HG03558 (cell line): ENCODE results near the gene HRK.
"Not testable (repeated sequence)": the region's sequence is repeated elsewhere in the genome, so short reads cannot be mapped to it uniquely, and the experiment has no call there.

Experiments used
- ATAC-seq: cut with Tn5 transposase; IDR thresholded peaks from one replicate; pipeline ENCODE4 v1.9.1; 2021; ENCODE audit warnings: moderate number of reproducible peaks; ENCODE audit not compliant: unreplicated experiment; ENCODE audit errors: extremely low read depth

Gene HRK

DNA sequence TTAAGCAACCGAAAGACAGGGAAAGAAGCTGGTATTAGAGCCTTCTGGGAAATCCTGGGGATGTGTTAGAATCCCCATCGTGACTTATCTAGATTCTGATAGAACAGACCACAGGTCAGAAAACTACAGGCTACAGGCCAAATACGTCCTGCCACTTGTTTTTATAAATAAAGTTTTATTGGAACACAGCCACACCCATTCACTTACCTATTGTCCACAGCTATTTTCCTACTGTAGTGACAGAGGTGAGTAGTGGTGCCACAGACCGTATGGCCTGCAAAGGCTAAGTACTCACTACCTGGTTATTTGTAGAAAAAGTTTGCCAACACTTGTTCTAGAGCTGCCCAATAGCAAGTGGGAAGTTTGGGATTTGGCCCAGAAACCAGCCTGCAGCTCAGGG is 53.8 kb downstream of the HRK start:
- no peak for ATAC-seq

DNA sequence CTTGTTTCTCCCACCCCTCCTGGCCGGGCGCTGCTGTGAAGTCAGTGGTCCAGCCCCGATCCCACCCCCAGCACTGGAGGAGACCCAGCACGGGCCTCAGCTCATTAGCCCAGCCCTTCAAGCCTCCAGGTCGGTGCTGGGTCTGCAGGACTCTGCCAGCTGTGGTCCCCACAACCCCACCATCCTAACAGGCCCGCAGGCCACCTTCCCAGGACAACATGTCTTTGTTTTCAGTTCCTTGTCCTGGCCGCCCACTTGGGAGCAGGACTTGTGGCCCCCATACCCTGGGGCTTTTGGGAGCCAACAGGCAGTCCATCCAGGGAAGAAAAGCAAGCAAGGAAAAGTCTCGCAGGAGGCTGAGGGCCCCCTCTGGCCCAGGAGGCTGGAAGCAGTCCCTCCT is 60.0 kb downstream of the HRK start:
- ATAC-seq: no peak

DNA sequence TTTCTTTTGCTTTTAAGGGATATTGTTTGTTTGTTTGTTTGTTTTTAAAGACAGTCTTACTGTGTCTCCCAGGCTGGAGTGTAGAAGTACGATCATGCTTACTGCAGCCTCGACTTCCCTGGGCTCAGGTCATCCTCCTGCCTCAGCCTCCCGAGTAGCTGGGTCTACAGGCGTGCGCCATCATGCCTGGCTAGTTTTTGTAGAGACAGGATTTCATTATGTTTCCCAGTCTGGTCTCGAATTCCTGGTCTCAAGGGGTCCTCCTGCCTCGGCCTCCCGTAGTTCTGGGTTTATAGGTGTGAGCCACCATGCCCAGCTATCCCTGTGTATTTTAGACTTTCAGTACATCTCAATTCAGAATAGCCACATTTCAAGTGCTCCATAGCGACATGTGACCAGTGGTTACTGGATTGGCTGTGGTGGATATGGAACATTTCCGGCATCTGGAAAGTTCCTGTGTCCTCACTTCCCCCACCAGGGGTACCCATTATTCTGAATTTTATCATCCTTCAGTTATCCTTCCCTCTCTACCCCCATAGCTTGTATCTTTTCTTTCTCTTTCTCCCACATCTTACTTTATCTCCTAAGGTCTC is 61.1 kb downstream of the HRK start:
- no peak for ATAC-seq

- ATAC-seq: peak; percentile 71
These were observed 62.1 kb downstream of the HRK start for GRCh38 chr12:116818948-116819832.

DNA sequence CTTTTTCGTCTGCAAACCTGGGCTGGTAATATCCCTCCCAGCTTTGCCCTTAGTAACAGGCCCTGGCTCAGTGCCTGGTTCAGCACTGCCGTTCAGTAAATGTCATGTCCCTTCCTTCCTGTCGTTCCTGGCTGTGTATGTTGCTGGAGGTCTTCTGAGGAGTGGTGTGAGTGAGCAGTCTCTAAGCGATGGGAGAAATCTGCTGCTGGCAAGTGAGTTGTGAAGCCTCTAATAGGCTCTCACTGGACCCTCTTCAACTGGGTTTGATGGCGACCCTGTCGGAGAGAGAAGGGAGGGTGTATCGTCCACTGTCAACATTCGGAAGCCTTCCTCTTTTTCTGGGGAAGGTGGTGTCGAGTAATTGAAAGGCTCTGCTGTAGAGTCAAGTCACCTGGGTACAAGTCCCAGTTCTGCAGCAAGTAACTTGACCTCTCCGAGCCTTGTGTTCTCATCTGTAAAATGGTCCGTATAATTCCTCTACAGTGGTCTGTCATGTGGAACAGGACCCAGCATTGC is 62.8 kb downstream of the HRK start:
- ATAC-seq: no peak

DNA sequence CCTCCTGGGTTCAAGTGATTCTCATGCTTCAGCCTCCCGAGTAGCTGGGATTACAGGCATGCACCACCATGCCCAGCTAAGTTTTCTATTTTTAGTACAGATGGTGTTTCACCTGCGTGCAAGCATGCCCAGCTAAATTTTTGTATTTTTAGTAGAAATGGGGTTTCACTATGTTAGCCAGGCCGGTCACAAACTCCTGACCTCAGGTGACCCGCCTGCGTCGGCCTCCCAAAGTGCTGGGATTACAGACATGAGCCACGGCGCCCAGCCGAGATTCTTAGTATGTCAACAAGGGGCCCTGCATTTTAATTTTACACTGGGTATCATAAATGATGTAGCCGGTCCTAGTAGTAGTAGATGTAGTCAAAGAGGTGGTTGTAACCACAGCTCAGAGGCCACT is 66.5 kb downstream of the HRK start:
- not testable (repeated sequence) for ATAC-seq

- ATAC-seq: no peak
These were observed 67.8 kb downstream of the HRK start for GRCh38 chr12:116813271-116814041.

DNA sequence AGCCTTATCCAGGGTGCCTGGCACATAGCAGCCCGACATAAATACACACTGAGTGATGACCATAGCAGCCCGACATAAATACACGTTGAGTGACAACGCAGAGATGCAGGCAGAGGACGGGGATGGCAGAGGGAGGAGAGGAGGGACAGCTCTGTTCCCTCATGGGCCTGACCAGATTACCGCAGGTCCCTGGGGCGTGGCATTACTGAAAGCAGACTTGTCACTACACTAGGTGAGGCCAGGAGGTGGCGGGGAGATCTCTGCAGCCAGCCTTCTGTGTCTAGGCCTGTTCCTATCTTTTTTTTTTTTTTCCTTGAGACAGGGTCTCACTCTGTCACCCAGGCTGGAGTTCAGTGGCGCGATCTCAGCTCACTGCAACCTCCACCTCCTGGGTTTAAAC is 69.0 kb downstream of the HRK start:
- ATAC-seq: no peak

GRCh38 chr12:116808113-116809105 is 72.8 kb downstream of the HRK start:
- no peak for ATAC-seq

- no peak for ATAC-seq
These were observed 73.7 kb downstream of the HRK start for GRCh38 chr12:116807546-116807945.

- ATAC-seq: no peak
These were observed 74.3 kb downstream of the HRK start for GRCh38 chr12:116806845-116807440.
